ENCODE measurements around the gene ELMOD1.

DNA sequence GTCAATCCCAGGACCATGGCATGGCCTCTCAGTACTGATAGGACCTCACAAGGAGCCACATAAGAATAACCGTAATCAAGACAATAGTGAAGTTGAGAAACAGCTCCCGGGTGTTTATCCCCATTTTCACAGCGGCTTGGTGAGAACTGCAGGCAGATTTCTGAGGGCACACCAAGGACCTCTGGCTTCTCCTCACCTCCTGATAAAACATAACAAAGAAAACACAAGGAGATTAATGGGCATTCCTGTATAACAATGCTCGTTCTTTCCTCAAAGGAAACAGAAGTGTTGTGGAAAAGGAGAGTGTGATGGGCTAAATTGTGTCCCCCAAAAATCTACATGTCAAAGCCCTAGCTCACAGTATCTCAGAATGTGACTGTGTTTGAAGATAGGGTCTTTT lies 116.9 kb downstream of the ELMOD1 start:
- no peak for TF ChIP-seq POLR2A (IDR thresholded peaks at IDR 0.05)
- TF ChIP-seq, protein P1, sequence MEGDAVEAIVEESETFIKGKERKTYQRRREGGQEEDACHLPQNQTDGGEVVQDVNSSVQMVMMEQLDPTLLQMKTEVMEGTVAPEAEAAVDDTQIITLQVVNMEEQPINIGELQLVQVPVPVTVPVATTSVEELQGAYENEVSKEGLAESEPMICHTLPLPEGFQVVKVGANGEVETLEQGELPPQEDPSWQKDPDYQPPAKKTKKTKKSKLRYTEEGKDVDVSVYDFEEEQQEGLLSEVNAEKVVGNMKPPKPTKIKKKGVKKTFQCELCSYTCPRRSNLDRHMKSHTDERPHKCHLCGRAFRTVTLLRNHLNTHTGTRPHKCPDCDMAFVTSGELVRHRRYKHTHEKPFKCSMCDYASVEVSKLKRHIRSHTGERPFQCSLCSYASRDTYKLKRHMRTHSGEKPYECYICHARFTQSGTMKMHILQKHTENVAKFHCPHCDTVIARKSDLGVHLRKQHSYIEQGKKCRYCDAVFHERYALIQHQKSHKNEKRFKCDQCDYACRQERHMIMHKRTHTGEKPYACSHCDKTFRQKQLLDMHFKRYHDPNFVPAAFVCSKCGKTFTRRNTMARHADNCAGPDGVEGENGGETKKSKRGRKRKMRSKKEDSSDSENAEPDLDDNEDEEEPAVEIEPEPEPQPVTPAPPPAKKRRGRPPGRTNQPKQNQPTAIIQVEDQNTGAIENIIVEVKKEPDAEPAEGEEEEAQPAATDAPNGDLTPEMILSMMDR (IDR thresholded peaks at IDR 0.05): no peak

Data from thyroid gland (tissue), 4 donors.